Right lobe of liver (tissue), 4 donors: ENCODE data around the gene SSR4.

ENCODE experiments used
- POLR2A ChIP-seq: fragments of 450-650 bp; IDR thresholded peaks from one replicate; pipeline ENCODE4 v1.6.1; 2017; ENCODE audit warnings: antibody characterized with exemption, mild to moderate bottlenecking
- TF ChIP-seq, protein P1 (sequence below), 4 donors: fragments of 200-600 bp in 3 of 4; fragments of 450-650 bp in 1 of 4; IDR thresholded peaks; one replicate each; pipeline versions ENCODE4 v1.5.1 to v1.8.0; 2016 to 2022; ENCODE audit warnings: antibody characterized with exemption in 4 of 4, mild to moderate bottlenecking in 2 of 4
- donor health status: DM: no; HTN: no; CAD: no.
- donor health status: DM: no; HTN: no; CAD: no.
- donor health status: DM: no; HTN: yes; CAD: no.

DNA sequence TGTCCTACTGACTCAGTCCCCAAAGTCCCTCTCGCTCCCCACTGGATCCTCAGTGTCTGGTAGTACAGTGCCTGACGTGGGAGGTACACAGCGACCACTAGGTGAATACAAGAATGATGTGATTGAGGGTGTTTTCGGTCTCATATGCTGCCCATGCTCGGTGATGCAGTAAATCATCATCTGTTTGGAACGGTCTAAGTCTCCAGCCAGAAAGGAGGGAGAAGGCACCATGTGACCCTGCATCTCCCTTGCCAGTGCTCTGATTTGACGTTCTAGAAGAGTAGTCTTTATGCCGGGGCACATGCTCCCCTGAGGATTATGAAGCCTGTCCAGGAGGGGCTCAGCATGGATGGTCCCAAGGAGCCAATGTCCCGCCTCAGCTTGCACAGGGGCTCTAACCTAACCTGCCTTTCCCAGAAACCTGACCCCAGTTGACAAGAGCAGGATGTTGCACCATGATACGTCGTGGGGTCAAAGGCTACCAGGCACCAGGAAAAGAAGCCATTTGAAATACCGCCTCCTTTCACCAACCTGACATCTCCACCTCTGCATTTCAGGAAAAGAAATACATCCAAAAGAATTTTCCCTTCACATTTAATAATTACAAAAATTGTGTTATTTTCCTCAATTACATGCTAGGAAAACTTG lies 44.2 kb upstream of the SSR4 start:
- TF ChIP-seq, protein P1, sequence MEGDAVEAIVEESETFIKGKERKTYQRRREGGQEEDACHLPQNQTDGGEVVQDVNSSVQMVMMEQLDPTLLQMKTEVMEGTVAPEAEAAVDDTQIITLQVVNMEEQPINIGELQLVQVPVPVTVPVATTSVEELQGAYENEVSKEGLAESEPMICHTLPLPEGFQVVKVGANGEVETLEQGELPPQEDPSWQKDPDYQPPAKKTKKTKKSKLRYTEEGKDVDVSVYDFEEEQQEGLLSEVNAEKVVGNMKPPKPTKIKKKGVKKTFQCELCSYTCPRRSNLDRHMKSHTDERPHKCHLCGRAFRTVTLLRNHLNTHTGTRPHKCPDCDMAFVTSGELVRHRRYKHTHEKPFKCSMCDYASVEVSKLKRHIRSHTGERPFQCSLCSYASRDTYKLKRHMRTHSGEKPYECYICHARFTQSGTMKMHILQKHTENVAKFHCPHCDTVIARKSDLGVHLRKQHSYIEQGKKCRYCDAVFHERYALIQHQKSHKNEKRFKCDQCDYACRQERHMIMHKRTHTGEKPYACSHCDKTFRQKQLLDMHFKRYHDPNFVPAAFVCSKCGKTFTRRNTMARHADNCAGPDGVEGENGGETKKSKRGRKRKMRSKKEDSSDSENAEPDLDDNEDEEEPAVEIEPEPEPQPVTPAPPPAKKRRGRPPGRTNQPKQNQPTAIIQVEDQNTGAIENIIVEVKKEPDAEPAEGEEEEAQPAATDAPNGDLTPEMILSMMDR (IDR thresholded peaks at IDR 0.05) = no peak
- no peak for TF ChIP-seq POLR2A
